ENCODE data around the gene HEXB. TPM values are rescaled to one million over a fixed set of nuclear protein-coding genes. Genes with fewer than 3 reads are reported as not detected.

HEXB gene
- total and polyA plus RNA-seq, 9 of the 15 experiments (the other 6 are each of a cell fraction or from before 2014, with no cell fraction given): 22.9 to 158 (median 108) TPM

DNA sequence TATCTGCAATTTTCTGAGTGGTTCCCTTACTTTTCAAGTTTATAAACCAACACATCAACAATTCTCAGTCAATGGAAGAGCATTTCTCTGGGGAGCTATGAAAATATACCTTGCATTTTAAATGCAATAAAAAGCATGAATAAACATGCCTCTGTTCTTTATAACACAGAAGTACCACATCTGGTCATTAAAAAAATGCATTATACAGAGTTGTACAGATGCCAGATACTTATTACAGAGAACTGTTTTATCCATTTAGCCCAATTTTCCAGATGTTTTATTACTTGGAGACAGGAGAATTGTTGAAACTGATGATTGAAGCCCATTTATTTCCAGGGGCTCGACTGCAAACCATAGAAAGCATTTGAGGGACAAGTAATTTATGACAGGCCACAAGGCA is 19.2 kb upstream of the HEXB start (continued):
- no peak for TF ChIP-seq BRF1 (IDR thresholded peaks at IDR 0.05; ENCODE audit: borderline replicate concordance, extremely low read depth, insufficient read length)
- TF ChIP-seq GABPA (tag; conservative IDR thresholded peaks at IDR 0.05; ENCODE audit: low read depth): no peak
- no peak for TF ChIP-seq NCOA4 (IDR thresholded peaks at IDR 0.05; ENCODE audit: partially characterized antibody)
- no peak for TF ChIP-seq RB1 (IDR thresholded peaks at IDR 0.05; ENCODE audit: low read depth)
- TF ChIP-seq FOXJ3 (CRISPR knock-in tag; IDR thresholded peaks at IDR 0.05): no peak
- TF ChIP-seq GATA2 (CRISPR knock-in tag; IDR thresholded peaks at IDR 0.05): no peak
- TF ChIP-seq XRCC4 (IDR thresholded peaks at IDR 0.05; ENCODE audit: extremely low read depth, insufficient read depth, insufficient read length): no peak
- no peak for TF ChIP-seq IRF2 (CRISPR knock-in tag; IDR thresholded peaks at IDR 0.05)
- TF ChIP-seq, protein P1, sequence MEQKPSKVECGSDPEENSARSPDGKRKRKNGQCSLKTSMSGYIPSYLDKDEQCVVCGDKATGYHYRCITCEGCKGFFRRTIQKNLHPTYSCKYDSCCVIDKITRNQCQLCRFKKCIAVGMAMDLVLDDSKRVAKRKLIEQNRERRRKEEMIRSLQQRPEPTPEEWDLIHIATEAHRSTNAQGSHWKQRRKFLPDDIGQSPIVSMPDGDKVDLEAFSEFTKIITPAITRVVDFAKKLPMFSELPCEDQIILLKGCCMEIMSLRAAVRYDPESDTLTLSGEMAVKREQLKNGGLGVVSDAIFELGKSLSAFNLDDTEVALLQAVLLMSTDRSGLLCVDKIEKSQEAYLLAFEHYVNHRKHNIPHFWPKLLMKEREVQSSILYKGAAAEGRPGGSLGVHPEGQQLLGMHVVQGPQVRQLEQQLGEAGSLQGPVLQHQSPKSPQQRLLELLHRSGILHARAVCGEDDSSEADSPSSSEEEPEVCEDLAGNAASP (IDR thresholded peaks at IDR 0.05): no peak
- no peak for TF ChIP-seq ZNF140 (CRISPR knock-in tag; IDR thresholded peaks at IDR 0.05)

DNA sequence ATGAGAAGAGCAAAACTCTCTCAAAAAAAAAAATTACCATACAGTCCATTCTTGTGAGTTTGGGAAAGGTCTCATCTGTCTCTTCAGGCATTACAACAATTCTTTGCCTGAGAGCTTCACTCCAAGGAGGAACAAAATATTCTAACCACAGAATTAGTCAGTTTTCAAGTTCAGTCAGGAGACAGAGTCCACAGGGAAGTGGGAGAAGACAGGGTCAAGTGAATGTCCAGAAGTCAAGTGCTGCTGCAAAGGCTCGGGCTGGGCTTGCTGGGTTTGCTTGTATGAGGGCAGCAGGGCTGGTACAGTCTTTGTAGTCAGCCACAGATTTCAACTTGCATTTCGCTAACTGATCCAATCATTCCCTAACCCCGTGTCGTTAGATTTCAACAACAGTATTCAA is 17.6 kb upstream of the HEXB start:
- no peak for DNase-seq (ENCODE audit: extremely low read depth in 1 of 4, low spot score in 3 of 4)

More for the DNA sequence above, 17.6 kb upstream of the HEXB start:
- Histone ChIP-seq H3K27ac (ENCODE audit: extremely low read depth, low read depth, low read length) (no peak overlapping the region), H3K9me1 (ENCODE audit: control insufficient read depth, insufficient read depth, low read length) (no peaks in the 10 kb centered on the region), H3K4me1 (replicated peaks in 1 of 2; ENCODE audit: control insufficient read depth in 2 of 2, insufficient read depth in 2 of 2, low read length in 2 of 2) (no peaks in the 10 kb centered on the region), H3K9ac (ENCODE audit: insufficient read depth in 1 of 2, low read depth in 2 of 2, low read length in 2 of 2) (no peak overlapping the region), H2AFZ (ENCODE audit: low read depth, low read length) (no peak overlapping the region), H3K79me2 (ENCODE audit: control insufficient read depth, insufficient read depth, low read length) (no peaks in the 10 kb centered on the region), H3K27me3 (ENCODE audit: control insufficient read depth in 2 of 2, insufficient read depth in 2 of 2, low read length in 2 of 2) (peaks cover 12 to 26% of the 10 kb centered on the region in 2 experiments; a peak in 4 of 5 replicates), H4K20me1 (replicated peaks; ENCODE audit: control insufficient read depth, insufficient read depth, low read length) (no peaks in the 10 kb centered on the region), H3K9me3 (replicated peaks; ENCODE audit: control insufficient read depth, insufficient read depth, low read depth, low read length) (no peaks in the 10 kb centered on the region), H3K36me3 (ENCODE audit: control insufficient read depth, insufficient read depth, low read length) (no peaks in the 10 kb centered on the region), H3K4me2 (ENCODE audit: insufficient read depth, low read length) (no peak overlapping the region), H3K4me3 (no peak overlapping the region)
- intact Hi-C loops (cut with micrococcal nuclease) (no loop called here), in situ Hi-C loops (cut with MboI) (no loop called here)
- ChIA-PET CTCF (ENCODE audit: low intra/inter-chr PET ratio) (no interaction called here), POLR2A (no interaction called here)
- ATAC-seq (no peak), FAIRE-seq (no peak)
- TF ChIP-seq NFIX (CRISPR knock-in tag; IDR thresholded peaks at IDR 0.05; ENCODE audit: low read depth): no peak
- TF ChIP-seq TOE1 (IDR thresholded peaks at IDR 0.05; ENCODE audit: borderline replicate concordance): no peak
- no peak for TF ChIP-seq TOE1 (CRISPR knock-in tag; IDR thresholded peaks at IDR 0.05; ENCODE audit: borderline replicate concordance, low read depth)
- TF ChIP-seq HEY1 (CRISPR knock-in tag; IDR thresholded peaks at IDR 0.05; ENCODE audit: borderline replicate concordance): no peak
- WGBS (ENCODE audit: insufficient coverage, low coverage, missing lambda C conversion rate): 0% methylated on average over 4 of the region's 4 CpGs
- no TSS peak for BruUV-seq (replicated peaks)
